CD14-positive monocyte (primary cell): ENCODE results near the gene ZDHHC7. TPM values are rescaled to one million over a fixed set of nuclear protein-coding genes. Genes with fewer than 3 reads are reported as not detected.

Experiments
- DNase-seq, 3 donors: peaks; one replicate each; pipeline ENCODE4 v3.0.0-alpha.2; 2011 to 2022
- H2AFZ ChIP-seq: 2 replicates; pipeline ENCODE4 v1.6.0; 2012; ENCODE audit warnings: mild to moderate bottlenecking, low read depth, low read length, inconsistent platforms; ENCODE audit not compliant: insufficient read depth, poor library complexity, severe bottlenecking
- H3K27ac ChIP-seq, 2 donors: 1 replicate in 1 of 2; 2 replicates in 1 of 2; pipeline ENCODE4 v1.5.1; 2012 to 2013; ENCODE audit warnings: low read length in 2 of 2, control low read depth in 1 of 2, inconsistent platforms in 1 of 2, low read depth in 1 of 2, mild to moderate bottlenecking in 1 of 2
- H3K27me3 ChIP-seq, 2 donors: one replicate each; pipeline versions ENCODE4 v1.6.0 to v1.6.1; 2011 to 2013; ENCODE audit warnings: low read length in 2 of 2; ENCODE audit not compliant: control insufficient read depth in 2 of 2, insufficient read depth in 2 of 2
- H3K36me3 ChIP-seq, 2 donors: replicated peaks in 1 of 2; 1 replicate in 1 of 2; 2 replicates in 1 of 2; pipeline versions ENCODE4 v1.5.1 to v1.6.1; 2012 to 2013; ENCODE audit warnings: low read length in 2 of 2, control low read depth in 1 of 2, inconsistent platforms in 1 of 2, mild to moderate bottlenecking in 1 of 2; ENCODE audit not compliant: insufficient read depth in 2 of 2, control insufficient read depth in 1 of 2
- H3K4me1 ChIP-seq, 2 donors: 1 replicate in 1 of 2; 2 replicates in 1 of 2; pipeline versions ENCODE4 v1.5.1 to v1.6.1; 2012 to 2013; ENCODE audit warnings: low read length in 2 of 2, control low read depth in 1 of 2, inconsistent platforms in 1 of 2, mild to moderate bottlenecking in 1 of 2, moderate library complexity in 1 of 2; ENCODE audit not compliant: insufficient read depth in 2 of 2, control insufficient read depth in 1 of 2
- H3K4me2 ChIP-seq: replicated peaks from 2 replicates; pipeline ENCODE3; 2012; ENCODE audit warnings: low read length, moderate library complexity, mild to moderate bottlenecking; ENCODE audit not compliant: poor library complexity, severe bottlenecking; ENCODE audit errors: extremely low read depth
- H3K4me3 ChIP-seq, 3 experiments: fragments of 200-600 bp in 1 of 3; sonication (generic) in 1 of 3; replicated peaks in 1 of 3; 1 replicate in 2 of 3; 2 replicates in 1 of 3; pipeline ENCODE4 v1.5.1; 2011 to 2013; ENCODE audit warnings: low read length in 3 of 3, mild to moderate bottlenecking in 3 of 3, control low read depth in 2 of 3, low read depth in 2 of 3, inconsistent platforms in 1 of 3, moderate library complexity in 1 of 3
- H3K79me2 ChIP-seq: 2 replicates; pipeline ENCODE4 v1.6.0; 2012; ENCODE audit warnings: mild to moderate bottlenecking, control low read depth, inconsistent platforms, low read length, moderate library complexity; ENCODE audit not compliant: insufficient read depth
- H3K9ac ChIP-seq: 2 replicates; pipeline ENCODE4 v1.6.0; 2017; ENCODE audit warnings: low read length, mild to moderate bottlenecking; ENCODE audit not compliant: insufficient read depth, poor library complexity, severe bottlenecking
- H3K9me3 ChIP-seq, 2 donors: replicated peaks in 1 of 2; 1 replicate in 1 of 2; 2 replicates in 1 of 2; pipeline versions ENCODE4 v1.5.1 to v1.6.1; 2012 to 2013; ENCODE audit warnings: low read length in 2 of 2, control low read depth in 1 of 2; ENCODE audit not compliant: control insufficient read depth in 1 of 2, insufficient read depth in 1 of 2
- H4K20me1 ChIP-seq: 2 replicates; pipeline ENCODE4 v1.6.0; 2012; ENCODE audit warnings: mild to moderate bottlenecking, low read length, control low read depth, moderate library complexity; ENCODE audit not compliant: insufficient read depth
- H3K27ac Mint-ChIP-seq, 7 donors: one replicate each; pipeline ENCODE4 v1.8.0; 2020; ENCODE audit warnings: mild to moderate bottlenecking in 7 of 7, mixed read lengths in 7 of 7, moderate library complexity in 6 of 7, inconsistent platforms in 2 of 7
- H3K27me3 Mint-ChIP-seq, 3 donors: one replicate each; pipeline ENCODE4 v1.8.0; 2021 to 2022; ENCODE audit warnings: low read depth in 3 of 3, mild to moderate bottlenecking in 3 of 3, mixed read lengths in 3 of 3, moderate library complexity in 3 of 3, inconsistent platforms in 1 of 3
- H3K36me3 Mint-ChIP-seq, 2 donors: one replicate each; pipeline ENCODE4 v1.8.0; 2020; ENCODE audit warnings: mixed read lengths in 2 of 2, inconsistent platforms in 1 of 2, mild to moderate bottlenecking in 1 of 2
- H3K4me1 Mint-ChIP-seq: one replicate; pipeline ENCODE4 v1.8.0; 2020; ENCODE audit warnings: mild to moderate bottlenecking, mixed read lengths
- H3K4me3 Mint-ChIP-seq, 2 donors: one replicate each; pipeline ENCODE4 v1.8.0; 2020; ENCODE audit warnings: mild to moderate bottlenecking in 2 of 2, mixed read lengths in 2 of 2, moderate library complexity in 1 of 2
- H3K9me3 Mint-ChIP-seq, 7 donors: one replicate each; pipeline ENCODE4 v1.8.0; 2020 to 2022; ENCODE audit warnings: mixed read lengths in 7 of 7, mild to moderate bottlenecking in 6 of 7, moderate library complexity in 6 of 7, inconsistent platforms in 2 of 7
- WGBS: methylation state at CpG from one replicate; pipeline ENCODE4 v1.1.5; 2013; ENCODE audit warnings: missing lambda C conversion rate; ENCODE audit not compliant: insufficient coverage; 5-methylcytosine and 5-hydroxymethylcytosine counted together
- intact Hi-C, 2 donors: fragments of 100-400 bp; cut with micrococcal nuclease; formaldehyde crosslinking; loops; one replicate each; pipeline versions ENCODE4 v1.15.0 to v1.15.1; 2023
- polyA plus RNA-seq, 3 donors: library from polyadenylated mRNA; depleted of rRNA in 1 of 3; unstranded in 2 of 3; stranded (reverse) in 1 of 3; fragments of 300-500 nt in 2 of 3; fragments of >200 nt in 1 of 3; fragmentation: Illumina TruSeq in 2 of 3; gene quantifications; 1 replicate in 2 of 3; 2 replicates in 1 of 3; pipeline ENCODE4 v1.2.3, GENCODE V29; 2012 to 2021
- TF ChIP-seq, protein P1 (sequence below): fragments of 200-600 bp; IDR thresholded peaks from one replicate; pipeline ENCODE4 v1.8.0; 2022; ENCODE audit warnings: antibody characterized with exemption, mild to moderate bottlenecking

The ZDHHC7 gene
- polyA plus RNA-seq, 3 donors, result 99.7 to 189 (median 129) TPM

DNA sequence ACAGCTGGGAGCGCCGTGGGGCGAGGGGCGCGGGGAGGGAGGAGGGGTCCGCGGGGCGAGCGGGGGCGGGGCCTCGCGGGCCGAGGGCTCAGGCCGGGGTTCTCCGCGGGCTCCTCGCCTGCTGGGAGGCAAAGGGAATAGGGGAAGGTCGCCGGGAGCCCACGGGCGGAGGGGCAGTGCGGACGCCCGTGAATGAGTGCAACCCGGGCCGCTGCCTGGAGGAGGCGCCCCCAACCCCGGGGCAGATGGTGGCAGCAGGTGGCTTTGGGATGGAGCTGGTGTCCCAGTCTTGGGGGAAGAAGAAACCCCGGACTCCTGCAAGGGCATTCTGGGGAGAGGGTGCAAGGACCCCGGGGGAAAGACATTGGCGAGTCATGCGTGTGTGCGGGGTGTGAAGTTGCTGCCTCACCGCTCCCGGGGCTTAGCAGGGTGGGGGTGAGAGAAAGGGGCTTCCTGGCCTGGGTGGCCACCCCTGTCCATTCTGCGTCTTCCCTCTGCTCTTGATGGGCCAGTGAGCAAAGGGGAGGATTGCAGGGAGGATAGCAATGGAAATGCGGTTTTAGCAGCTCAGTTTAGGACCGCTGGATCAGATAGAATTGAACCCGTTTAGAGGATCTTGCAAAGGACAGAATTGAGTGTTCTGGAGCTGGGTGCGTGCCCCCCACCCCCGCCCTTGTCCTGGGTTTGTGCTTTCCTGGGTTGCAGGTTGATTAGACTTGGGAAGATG is 16.8 kb upstream of the ZDHHC7 start:
- Histone ChIP-seq H3K79me2 (peaks cover 74% of the 10 kb centered on the region), H3K4me3 (peak overlapping the region; percentile 78 to 98 (median 84)), H2AFZ (peak overlapping the region; percentile 71), H3K4me2 (peak overlapping the region; percentile 81), H3K27me3 (no peaks in the 10 kb centered on the region), H3K36me3 (peaks cover 19 to 26% of the 10 kb centered on the region in 2 donors), H3K9ac (peak overlapping the region; percentile 91), H3K27ac (peak overlapping the region; percentile 10 to 84), H4K20me1 (peaks cover 53% of the 10 kb centered on the region), H3K4me1 (peaks cover 59 to 65% of the 10 kb centered on the region in 2 donors), H3K9me3 (no peaks in the 10 kb centered on the region)
- Mint-ChIP-seq H3K9me3 (no peaks in the 10 kb centered on the region), H3K27ac (peak overlapping the region; percentile 73 to 94 (median 88)), H3K36me3 (peaks cover 27 to 40% of the 10 kb centered on the region in 2 donors), H3K27me3 (peaks cover 0 to 1% (median 0%) of the 10 kb centered on the region in 3 donors), H3K4me3 (peak overlapping the region; percentile 94 to 95), H3K4me1 (peaks cover 68% of the 10 kb centered on the region)
- TF ChIP-seq, protein P1, sequence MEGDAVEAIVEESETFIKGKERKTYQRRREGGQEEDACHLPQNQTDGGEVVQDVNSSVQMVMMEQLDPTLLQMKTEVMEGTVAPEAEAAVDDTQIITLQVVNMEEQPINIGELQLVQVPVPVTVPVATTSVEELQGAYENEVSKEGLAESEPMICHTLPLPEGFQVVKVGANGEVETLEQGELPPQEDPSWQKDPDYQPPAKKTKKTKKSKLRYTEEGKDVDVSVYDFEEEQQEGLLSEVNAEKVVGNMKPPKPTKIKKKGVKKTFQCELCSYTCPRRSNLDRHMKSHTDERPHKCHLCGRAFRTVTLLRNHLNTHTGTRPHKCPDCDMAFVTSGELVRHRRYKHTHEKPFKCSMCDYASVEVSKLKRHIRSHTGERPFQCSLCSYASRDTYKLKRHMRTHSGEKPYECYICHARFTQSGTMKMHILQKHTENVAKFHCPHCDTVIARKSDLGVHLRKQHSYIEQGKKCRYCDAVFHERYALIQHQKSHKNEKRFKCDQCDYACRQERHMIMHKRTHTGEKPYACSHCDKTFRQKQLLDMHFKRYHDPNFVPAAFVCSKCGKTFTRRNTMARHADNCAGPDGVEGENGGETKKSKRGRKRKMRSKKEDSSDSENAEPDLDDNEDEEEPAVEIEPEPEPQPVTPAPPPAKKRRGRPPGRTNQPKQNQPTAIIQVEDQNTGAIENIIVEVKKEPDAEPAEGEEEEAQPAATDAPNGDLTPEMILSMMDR, result peak; percentile 55
- 2% methylated on average over 38 of the region's 41 CpGs for WGBS
- intact Hi-C loops, result loop anchor here (2.0 to 5.0 kb wide), 6 partner anchors 13 to 46 kb away; partner anchors contain the start of gene ZDHHC7 (in 1 of the 2)
- peak in 1 of 3 donors; percentile 39 for DNase-seq

GRCh38 chr16:85027349-85027957 is 16.1 kb upstream of the ZDHHC7 start, which contains the start of gene KIAA0513:
Gene KIAA0513, plus strand, starts transcription at chr16:85027795. Its CDS starts 39,277 bp downstream, at chr16:85067072.
- no peaks in the 10 kb centered on the region for H3K9me3 ChIP-seq
- H3K4me1 ChIP-seq, result peaks cover 59 to 70% of the 10 kb centered on the region in 2 donors
- TF ChIP-seq, protein P1, result no peak
- H3K27me3 Mint-ChIP-seq, result peaks cover 0 to 1% (median 0%) of the 10 kb centered on the region in 3 donors
- DNase-seq, result peak; percentile 91 to 95 (median 92)
- H3K27ac ChIP-seq, result peak within 1 kb of the TSS; percentile 81 to 84
- peak within 1 kb of the TSS; percentile 81 for H3K4me2 ChIP-seq
- H3K9me3 Mint-ChIP-seq, result peaks cover 0 to 2% (median 0%) of the 10 kb centered on the region in 7 donors
- peaks cover 72% of the 10 kb centered on the region for H3K4me1 Mint-ChIP-seq
- peak within 1 kb of the TSS; percentile 84 to 98 (median 93) for H3K4me3 ChIP-seq
- H3K4me3 Mint-ChIP-seq, result peak within 1 kb of the TSS; percentile 94 to 95
- WGBS, result under 1% methylated on average over 57 of the region's 59 CpGs
- H2AFZ ChIP-seq, result peak within 1 kb of the TSS; percentile 71
- H3K27me3 ChIP-seq, result no peaks in the 10 kb centered on the region
- H3K79me2 ChIP-seq, result peaks cover 68% of the 10 kb centered on the region
- peaks cover 21 to 34% of the 10 kb centered on the region in 2 donors for H3K36me3 Mint-ChIP-seq
- peaks cover 46% of the 10 kb centered on the region for H4K20me1 ChIP-seq
- H3K36me3 ChIP-seq, result peaks cover 15 to 19% of the 10 kb centered on the region in 2 donors
- peak within 1 kb of the TSS; percentile 93 to 97 (median 96) for H3K27ac Mint-ChIP-seq
- peak within 1 kb of the TSS; percentile 91 for H3K9ac ChIP-seq
- intact Hi-C loops, result loop anchor here (2.0 to 5.0 kb wide), 4 partner anchors 17 to 45 kb away; partner anchors contain the start of gene ZDHHC7 (in 1 of the 2)
